Gastroesophageal sphincter (tissue), 3 donors: ENCODE data around the gene DNAAF9.

Experiments
- EP300 ChIP-seq: sonication (generic); formaldehyde crosslinking; IDR thresholded peaks from one replicate; pipeline ENCODE4 v1.6.1; 2017; ENCODE audit warnings: antibody characterized with exemption, mild to moderate bottlenecking
- POLR2AphosphoS5 ChIP-seq: sonication (generic); formaldehyde crosslinking; IDR thresholded peaks from one replicate; pipeline ENCODE4 v1.6.1; 2017; ENCODE audit warnings: antibody characterized with exemption
- TF ChIP-seq, protein P1 (sequence below), 4 experiments: fragments of 200-600 bp in 2 of 4; fragments of 450-650 bp in 2 of 4; sonication (generic) in 1 of 4; IDR thresholded peaks; one replicate each; pipeline ENCODE4 v1.5.1; 2017 to 2019; ENCODE audit warnings: antibody characterized with exemption in 4 of 4, mild to moderate bottlenecking in 2 of 4, moderate library complexity in 2 of 4

DNA sequence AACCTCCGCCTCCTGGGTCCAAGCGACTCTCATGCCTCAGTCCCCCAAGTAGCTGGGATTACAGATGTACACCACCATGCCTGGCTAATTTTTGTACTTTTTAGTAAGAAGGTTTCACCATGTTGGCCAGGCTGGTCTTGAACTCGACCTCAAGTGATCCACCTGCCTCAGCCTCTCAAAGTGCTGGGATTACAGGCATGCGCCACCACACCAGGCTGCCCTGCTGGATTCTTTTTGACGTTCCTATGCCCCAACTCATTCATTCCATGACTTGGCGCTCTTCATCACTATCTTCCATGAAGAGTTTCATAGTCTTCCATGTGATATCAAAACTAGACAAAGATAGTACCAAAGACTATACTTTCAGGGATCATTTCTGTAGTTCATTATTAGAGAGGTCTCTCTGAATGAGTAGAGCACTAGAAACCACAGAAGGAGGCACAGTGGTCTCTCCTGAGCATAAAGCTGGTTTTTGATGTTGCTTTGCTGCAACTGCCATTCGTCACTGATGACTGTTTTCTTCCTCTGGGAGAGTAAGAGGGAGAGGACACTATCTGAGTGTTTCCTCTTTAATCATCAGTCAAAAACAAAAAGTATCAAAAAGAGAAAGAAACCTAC, 23.5 kb downstream of the DNAAF9 start:
- no peak for TF ChIP-seq EP300
- TF ChIP-seq, protein P1, sequence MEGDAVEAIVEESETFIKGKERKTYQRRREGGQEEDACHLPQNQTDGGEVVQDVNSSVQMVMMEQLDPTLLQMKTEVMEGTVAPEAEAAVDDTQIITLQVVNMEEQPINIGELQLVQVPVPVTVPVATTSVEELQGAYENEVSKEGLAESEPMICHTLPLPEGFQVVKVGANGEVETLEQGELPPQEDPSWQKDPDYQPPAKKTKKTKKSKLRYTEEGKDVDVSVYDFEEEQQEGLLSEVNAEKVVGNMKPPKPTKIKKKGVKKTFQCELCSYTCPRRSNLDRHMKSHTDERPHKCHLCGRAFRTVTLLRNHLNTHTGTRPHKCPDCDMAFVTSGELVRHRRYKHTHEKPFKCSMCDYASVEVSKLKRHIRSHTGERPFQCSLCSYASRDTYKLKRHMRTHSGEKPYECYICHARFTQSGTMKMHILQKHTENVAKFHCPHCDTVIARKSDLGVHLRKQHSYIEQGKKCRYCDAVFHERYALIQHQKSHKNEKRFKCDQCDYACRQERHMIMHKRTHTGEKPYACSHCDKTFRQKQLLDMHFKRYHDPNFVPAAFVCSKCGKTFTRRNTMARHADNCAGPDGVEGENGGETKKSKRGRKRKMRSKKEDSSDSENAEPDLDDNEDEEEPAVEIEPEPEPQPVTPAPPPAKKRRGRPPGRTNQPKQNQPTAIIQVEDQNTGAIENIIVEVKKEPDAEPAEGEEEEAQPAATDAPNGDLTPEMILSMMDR (IDR thresholded peaks at IDR 0.05) = no peak
- no peak for TF ChIP-seq POLR2AphosphoS5
